GM21825 (cell line): ENCODE measurements around the gene ZNF662.

Experiments used
- ATAC-seq: cut with Tn5 transposase; IDR thresholded peaks from one replicate; pipeline ENCODE4 v1.9.1; 2021; ENCODE audit warnings: mild to moderate bottlenecking, moderate library complexity; ENCODE audit not compliant: unreplicated experiment

The ZNF662 gene

GRCh38 chr3:42886294-42886822 is 19.6 kb upstream of the ZNF662 start:
- ATAC-seq = no peak

DNA sequence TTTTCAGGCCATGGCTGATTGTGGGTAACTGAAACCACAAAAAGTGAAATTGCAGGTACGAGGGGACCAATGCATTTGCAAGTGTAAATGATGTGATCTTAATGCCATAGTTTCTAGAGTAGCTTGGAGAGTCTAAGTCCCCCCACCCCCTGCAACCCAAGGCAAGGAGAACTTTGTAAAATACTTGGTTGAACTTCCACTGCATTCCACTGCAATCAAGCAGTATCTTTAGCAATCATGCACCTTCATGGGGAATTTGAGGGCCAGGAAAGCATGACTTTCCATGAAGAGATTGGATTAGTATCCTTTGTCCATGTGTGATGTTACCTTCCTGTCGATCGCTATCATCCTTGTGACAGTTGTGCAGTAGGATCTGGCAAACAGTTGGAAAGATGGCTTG is 18.9 kb upstream of the ZNF662 start:
- ATAC-seq = no peak

GRCh38 chr3:42891042-42891441 is 14.9 kb upstream of the ZNF662 start:
- ATAC-seq = no peak

GRCh38 chr3:42892169-42892568 is 13.8 kb upstream of the ZNF662 start:
- no peak for ATAC-seq

DNA sequence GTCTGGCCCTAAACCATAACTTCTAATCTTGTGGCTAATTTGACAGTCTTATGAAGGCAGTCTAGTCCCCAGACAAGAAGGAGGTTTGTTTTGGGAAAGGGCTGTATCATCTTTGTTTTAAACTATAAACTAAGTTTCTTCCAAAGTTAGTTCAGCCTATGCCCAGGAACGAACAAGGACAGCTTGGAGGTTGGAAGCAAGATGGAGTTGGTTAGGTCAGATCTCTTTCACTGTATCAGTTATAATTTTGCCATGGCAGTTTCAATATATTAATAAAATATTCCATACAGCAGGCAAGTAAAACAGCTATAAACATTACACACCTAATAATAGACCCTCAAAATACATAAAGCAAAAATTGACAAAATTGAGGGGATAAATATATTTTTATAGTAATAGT is 13.1 kb upstream of the ZNF662 start:
- ATAC-seq = no peak

- ATAC-seq = no peak
These were observed 11.0 kb upstream of the ZNF662 start for GRCh38 chr3:42894698-42895579.

GRCh38 chr3:42895580-42895868 is 10.4 kb upstream of the ZNF662 start:
- ATAC-seq = no peak

GRCh38 chr3:42898896-42899675 is 6.9 kb upstream of the ZNF662 start:
- ATAC-seq = no peak

DNA sequence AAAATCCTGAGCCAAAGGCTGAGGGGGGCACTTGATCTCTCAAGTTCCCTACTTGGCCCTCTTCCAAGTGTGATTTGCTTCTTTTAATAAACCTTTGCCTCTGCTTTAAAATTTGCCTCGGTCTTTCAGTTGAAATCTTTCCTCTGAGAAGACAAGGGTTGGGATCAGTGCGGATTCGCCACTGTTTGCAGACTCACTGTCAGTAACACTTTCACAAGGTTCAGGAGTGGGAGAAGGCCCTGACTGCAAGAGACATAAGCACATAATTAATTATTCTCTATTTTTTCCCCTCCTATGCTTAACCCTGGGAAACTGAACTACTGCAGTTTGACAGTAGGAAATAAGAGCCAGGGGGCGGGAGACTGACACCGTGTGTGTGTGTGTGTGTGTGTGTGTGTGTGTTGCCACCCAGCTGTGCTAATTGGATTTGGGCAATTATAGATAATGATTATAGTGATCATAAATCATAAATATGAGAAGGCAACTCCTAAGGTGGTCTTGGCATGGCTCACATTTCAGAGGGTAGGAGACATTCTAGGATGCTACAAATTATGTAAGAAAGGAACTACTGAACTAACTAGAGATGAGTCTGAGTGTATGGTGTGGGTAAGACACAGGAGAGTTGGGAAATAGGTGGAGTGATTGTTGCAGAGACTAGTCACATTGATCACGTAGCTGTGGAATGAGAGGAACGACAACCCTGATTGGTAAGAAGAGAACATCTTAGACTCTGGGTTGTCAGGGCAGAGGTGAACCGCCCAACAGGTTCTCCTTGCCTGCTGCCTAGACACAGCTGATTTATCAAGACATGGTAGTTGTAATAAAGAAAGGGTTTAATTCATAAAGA is 5.5 kb upstream of the ZNF662 start:
- no peak for ATAC-seq

GRCh38 chr3:42901073-42901415 is 4.9 kb upstream of the ZNF662 start:
- ATAC-seq = no peak

DNA sequence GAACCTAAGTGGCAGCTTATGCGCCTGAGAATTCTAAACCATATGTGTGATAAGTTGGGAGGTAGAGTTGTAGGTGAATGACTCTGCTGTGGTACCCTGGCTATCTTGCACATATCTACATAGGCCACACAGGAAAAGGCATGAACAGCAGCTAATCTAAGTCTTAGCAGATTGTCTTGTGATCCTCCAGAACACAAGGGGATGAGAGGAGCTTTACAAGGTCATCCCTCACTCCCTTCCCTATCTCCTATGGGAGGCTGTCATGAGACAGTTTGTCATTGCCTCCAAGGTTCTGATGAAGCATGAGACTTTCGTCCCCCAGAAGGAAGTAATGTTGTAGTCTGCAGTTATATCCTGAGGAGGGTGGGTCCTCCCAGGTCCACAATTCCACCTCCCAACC is 3.7 kb upstream of the ZNF662 start:
- no peak for ATAC-seq

GRCh38 chr3:42904076-42904475 is 1.9 kb upstream of the ZNF662 start:
- ATAC-seq = no peak

DNA sequence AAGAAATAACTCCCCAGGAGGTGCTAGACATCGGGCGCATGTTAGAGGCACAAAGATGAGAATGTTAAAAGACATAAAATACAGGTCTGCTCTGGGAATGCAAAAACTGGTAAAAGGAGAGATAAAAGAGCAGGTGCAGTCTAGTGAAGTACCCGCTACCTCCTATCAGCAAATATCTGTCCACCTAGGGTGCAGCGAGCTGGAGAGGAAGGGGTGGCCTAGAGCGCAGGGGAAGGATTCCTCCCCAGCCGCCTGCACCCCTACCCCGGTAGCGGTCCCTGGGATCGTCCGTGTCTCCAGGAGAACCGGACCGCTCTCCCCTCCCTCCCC is 237 bp upstream of the ZNF662 start:
- ATAC-seq = no peak

- no peak for ATAC-seq
These were observed 874 bp downstream of the ZNF662 start for GRCh38 chr3:42906848-42907183.

GRCh38 chr3:42908675-42909074 is 2.7 kb downstream of the ZNF662 start:
- ATAC-seq = no peak

DNA sequence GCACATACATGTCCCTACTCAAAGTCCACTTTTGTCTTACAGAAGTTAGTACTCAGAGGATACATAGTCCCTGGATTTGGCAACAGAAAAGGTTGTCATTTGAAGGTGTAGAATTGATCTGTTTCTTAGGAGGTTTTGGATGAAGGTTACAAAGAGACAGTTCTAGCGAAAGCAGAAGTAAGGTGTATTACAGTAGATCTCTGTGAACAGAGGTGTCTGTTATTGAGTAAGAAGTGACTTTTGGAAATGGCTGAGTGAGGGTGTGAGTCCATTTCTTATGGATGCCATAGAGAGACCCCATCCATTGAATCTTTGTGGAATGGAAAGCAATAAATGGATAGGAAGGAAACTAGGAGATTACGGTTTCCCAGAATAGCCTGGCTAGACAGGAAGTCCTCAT is 5.6 kb downstream of the ZNF662 start:
- no peak for ATAC-seq

DNA sequence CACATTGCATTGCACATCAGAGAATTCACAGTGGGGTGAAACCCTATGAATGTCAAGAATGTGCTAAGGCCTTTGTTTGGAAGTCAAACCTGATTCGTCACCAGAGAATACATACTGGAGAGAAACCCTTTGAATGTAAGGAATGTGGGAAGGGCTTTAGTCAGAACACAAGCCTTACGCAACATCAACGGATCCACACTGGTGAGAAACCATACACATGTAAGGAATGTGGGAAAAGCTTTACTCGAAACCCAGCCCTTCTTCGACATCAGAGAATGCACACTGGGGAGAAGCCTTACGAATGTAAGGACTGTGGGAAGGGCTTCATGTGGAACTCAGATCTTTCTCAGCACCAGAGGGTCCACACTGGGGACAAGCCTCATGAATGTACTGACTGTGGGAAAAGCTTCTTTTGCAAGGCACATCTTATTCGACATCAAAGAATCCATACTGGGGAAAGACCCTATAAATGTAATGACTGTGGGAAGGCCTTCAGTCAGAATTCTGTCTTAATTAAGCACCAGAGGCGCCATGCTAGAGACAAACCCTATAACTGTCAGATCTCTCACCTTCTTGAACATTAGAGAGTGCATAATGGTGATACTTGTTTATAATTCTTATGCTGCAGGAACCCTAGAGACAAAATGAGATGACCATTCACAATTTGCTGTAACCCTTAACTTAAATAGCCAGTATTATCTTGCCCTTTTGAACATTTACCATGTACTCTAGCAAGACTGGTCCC is 9.0 kb downstream of the ZNF662 start:
- ATAC-seq = no peak

GRCh38 chr3:42923606-42924005 is 17.7 kb downstream of the ZNF662 start:
- ATAC-seq = no peak

- no peak for ATAC-seq
These were observed 20.4 kb downstream of the ZNF662 start for GRCh38 chr3:42926310-42926709.

GRCh38 chr3:42934111-42934510 is 28.2 kb downstream of the ZNF662 start:
- no peak for ATAC-seq

- no peak for ATAC-seq
These were observed 29.0 kb downstream of the ZNF662 start for GRCh38 chr3:42934910-42935309.
